DMS153 (cell line): ENCODE measurements around the gene BLNK.
A peak's percentile ranks its signal among the peaks of the same experiment; 100 is the strongest.
"Not testable (repeated sequence)": the region's sequence is repeated elsewhere in the genome, so short reads cannot be mapped to it uniquely, and the experiment has no call there.

ENCODE experiments used
- DNase-seq: peaks from one replicate; lab custom pipeline; 2025; lab: John Stamatoyannopoulos, UW

BLNK gene

DNA sequence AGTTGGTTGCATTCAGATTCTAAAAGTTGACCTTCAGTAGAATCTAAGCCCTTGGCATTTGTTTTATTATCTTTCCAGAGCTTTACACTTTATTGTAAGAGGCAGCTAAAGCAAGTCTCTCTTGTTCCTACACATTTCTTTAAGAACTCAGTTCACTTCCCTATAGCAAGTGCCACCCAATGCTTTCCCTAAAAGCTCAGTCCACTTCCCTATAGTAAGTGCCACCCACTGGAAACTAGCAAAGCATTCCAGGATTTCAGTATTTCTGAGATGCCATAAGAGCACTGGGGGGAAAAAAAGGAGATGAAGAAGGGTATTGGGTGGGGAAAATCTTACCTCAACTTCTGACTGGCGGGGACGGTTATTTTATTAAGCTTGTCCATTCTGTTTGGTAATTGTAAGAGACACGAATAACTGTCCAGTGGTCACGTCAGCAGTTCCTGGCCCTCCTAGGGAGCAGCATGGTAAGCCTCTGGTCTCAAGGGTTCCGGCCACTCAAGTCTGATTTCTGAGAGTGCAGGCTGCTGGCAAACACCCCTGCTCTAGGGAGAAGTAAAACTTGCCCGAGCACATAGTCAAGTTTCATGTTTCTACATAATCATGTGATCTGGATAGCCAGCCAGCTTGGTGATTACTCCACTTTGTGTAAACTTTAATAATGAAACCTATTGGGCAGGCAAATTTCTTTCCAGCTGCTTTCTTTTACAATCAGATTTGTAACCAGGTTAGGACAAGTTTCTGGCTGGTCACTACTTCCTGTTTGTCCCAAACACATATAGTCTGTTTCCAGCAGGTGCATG, at the start of gene BLNK:
TSS of gene BLNK (minus strand) at position 554 of the 800 bp plus-strand sequence. CDS start at position 383, 171 bp downstream.
- DNase-seq, result no peak

DNA sequence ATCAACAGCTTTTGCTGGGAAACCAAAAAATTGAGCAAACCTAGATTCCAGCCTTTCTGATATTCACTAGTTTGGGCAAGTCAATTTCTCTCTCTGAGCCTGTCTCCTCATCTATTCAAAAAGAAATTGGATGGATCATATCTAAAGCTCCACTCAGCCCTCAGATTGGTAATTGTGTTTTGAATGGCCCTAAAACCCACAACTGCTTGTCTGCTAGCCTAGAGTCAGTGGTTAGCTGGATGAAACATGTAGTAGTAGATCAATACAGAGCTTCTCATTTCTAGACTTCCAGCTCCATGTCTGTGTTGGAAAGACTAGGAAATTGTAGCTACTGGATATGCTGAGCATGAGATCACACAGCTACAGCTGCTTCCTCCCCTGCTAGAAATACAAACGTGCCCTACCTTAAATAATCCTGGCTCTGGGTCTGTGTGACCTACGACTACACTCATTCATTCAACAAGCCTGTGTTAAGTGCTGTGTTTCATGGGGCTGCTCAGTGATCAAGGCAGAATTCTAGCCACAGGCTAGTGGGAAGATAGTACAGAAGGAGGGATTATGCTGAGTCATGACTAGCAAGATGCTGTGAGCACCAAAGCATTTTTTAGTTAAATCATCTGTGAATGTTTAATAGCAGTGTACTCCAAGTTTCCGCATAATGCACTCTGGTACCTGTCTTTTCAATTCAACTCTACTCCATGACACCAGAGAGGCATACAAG, 48.5 kb upstream of the BLNK start:
- no peak for DNase-seq

DNA sequence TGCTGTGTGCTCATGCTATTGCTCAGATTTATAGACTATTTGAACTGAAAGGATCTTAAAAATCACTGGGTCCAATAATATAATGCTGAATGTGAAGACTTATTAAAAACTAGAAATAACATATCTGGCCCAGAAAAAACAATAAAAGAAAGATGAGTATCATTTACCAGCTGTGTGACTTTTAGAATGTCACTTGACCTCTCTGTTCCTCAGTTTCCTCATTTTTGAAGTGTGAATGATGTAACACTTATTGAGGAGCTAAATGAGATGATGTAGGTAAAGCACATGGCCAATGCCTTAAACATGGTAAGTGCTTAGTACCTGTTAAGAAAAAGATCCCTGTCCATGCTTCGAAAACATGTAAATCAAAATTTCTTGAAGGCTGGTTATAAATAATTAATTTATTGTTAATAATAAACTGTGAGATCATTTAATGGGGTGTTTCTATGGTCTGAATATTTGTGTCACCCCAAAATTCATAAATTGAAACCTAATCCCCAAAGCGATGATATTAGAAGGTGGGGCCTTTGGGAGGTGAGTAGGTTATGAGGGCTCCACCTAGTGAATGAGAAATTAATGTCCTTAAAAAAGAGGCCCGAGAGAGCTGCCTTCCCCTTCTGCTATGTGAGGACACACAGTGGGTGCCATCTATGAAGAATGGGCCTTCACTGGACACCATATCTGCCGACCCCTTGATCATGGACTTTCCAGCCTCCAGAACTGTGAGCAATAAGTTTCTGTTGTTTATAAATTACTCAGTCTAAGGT, 45.9 kb upstream of the BLNK start:
- DNase-seq, result no peak

DNA sequence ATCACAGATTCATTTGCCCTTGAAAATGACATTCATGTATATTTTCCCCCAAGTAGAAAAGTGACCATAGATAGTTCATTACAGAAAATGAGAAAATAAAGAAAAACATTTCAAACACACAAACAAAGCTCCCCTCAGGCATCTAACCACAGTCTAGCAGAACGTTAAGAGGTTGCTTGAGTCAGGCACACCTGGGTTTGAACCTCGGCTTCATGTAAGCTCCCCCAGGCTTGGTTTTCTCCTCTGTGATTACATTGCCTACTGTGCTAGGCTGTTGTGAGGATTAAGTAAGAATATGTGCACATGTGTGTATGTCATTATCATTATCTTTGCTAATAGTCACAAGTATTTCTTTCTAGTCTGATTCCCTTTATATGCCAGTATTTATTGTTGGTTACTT, 42.0 kb upstream of the BLNK start:
- no peak for DNase-seq

DNA sequence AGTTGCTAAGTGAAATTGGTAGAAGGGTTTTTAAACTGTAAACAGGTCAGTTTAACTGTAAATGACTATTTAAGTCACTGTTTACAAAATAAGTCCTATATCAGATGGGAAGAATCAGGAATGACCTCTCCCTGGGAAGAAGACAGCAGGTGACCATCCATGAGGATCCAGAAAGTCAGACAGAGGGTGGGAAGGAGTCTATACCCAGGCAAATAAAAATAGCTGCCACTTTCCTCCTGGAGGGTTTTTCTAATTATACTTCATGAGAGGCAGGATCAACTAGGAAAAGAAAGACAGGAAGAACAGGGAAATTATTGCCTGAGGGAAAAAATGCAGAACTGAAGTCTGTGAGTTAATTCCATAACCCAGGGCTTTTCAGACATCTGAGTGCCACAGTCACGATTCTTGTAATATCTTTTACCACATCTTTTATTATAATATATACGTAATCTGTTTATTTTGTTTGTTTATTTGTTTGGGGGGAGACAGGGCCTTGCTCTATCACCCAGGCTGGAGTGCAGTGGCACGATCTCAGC, 39.9 kb upstream of the BLNK start:
- no peak for DNase-seq

DNA sequence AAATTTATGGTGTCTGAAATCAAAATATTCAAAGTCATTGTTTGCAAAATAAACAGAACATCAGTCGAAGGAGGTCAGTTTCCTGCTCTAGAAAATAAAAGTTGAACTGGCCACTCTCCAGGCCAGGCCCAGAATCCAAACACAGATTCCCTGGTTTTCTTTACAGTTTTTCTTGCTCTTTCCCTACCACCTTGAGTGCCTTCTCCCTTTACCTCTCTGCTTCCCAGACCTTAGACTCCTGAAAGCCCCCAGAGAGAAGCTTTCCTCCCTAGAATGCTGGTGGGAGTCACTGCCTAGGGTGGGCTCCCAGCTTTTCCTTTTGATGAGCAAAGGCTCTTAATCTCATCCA, 38.9 kb upstream of the BLNK start:
- no peak for DNase-seq

DNA sequence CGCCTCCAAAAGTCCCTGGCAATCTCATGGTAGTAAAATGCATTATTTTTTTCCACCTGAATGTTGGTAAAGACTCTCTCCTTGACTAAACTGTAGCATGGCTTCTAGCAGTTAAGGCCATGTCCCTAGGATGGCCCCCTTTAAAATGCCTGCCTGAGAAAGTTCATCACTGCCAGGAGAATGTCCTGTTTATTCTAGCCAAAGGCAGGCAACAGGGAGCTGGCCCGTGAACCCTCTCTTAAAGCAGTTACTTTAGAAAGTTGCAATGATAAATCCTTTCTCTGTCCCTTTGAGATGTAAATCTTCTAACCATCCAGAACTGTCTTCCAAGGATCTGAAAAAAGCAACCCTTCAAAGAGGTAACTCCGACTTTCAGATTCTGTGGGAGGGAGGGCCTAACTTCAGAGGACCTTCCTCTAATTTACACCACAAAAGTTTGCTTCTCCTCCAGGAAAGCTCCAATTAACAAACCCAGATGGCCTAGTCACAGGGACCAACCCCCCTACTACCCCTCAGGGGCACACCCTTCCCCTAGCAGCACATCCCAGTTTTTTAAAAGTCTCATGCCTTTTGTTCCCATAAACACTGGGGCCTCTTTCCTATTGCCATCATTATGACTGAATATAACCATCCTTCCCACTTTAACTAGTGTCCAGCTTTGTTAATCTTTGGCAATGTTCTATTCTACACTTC, 38.4 kb upstream of the BLNK start:
- DNase-seq, result no peak

DNA sequence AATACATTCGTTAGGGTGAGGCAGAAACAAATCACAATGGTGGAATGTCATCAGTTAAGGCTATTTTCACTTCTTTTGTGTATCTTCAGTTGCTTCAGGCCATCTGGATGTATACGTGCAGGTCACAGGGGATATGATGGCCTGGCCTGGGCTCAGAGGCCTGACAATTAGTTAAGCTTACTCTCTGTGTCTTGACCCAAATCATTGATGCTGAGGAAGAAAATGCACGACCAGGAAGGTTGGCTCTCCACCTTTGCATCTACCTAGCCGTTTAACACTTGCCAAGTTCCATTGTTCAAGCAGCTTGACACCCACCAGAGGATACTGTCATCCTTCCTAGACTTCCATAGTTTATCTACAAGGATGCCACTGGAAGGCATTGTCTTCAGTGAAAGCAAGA, 37.5 kb upstream of the BLNK start:
- DNase-seq, result not testable (repeated sequence)

DNA sequence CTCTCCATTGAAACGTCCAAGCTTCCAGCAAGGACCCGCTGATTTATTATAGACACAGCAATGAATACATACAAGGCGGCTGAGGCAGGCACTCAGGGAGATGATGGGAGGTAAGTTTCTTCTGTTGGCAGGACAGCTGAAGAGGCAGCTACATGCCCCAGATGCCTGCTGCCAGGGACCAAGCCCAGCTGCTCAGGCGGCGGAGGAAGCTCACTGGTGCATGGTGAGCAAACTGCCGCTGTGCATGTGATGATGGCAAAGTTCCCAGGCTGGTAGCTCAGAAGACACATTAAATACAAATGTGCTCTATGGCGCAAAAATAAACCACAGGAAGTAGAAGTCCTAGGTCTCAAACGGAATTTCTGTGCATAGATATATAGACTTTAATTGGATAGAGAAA, 35.1 kb upstream of the BLNK start:
- DNase-seq, result no peak

DNA sequence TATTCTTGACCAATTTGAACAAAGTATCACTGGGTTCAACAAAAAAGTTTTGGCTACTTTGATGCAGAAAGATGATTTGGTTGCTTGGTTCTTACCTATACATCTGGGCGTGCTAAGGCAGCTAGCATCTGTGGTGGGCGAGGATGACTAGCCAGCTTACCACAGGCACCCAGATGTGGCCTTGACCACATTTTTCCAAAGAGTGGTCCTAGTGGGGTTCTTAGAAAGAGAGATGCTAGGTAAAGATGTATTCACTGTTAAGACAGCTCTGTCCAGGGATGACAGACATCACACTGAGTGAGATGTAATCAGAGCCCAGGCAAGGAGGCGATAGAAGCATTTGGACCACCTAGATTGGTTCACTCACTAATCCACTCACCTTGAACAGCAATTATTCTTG, 33.6 kb upstream of the BLNK start:
- no peak for DNase-seq

DNA sequence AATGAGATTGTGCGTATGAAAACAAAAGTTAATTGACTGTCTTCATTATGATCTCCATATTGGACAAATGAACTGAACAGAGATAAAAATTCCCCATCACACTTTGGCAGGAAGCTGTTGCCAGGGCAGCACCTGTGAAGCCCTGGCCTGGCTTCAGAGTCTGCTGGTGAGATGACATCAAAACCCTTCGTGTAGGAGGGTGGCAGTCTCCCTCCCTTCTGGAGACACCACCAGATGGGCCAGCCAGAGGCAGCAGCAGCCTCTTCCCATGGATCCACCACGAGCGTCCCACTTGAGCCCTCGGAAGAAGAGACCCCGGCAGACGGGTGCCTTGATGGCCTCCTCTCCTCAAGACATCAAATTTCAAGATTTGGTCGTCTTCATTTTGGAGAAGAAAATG, 32.9 kb upstream of the BLNK start, which contains the start of gene DNTT:
TSS of gene DNTT (plus strand) at position 205 of the 400 bp plus-strand sequence. CDS start at position 269, 64 bp downstream.
- DNase-seq, result no peak

DNA sequence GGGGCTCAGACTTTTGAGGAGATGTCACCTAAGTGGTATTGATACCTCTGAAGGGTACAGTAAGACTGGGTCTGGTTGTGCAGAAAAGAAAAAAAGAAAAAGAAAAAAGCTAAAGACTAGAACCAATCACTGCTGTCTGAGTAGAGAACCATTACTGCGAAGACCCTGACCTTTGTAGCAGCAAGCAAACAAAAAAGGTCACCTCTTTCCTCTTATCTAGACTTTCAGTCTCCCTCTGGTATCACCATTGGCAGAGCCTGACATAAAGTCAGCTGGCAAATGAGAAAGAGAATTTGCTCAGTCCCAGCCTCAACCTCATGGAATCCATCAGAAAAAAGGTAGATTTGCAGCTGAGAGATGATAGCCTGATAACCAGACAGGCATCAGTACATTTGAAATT, 30.2 kb upstream of the BLNK start:
- DNase-seq, result no peak

DNA sequence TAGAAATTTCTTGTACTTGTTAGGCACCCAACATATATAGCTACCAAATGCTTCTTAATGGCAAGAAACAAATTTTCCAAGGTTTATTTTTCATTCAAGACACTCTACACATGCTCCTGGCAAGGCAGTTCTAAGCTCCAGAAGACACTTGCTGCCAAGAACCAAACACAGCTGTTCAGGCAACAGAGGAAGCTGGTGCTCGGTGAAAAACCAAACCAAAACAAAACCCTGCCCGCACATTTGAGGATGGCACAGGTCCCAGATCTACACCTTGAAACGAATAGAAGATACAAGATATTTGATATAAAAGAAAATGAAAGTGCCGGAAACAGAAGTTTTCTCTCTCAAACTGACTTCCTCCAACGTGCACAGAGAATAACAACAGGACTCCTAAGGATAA, 28.0 kb upstream of the BLNK start:
- DNase-seq, result no peak

DNA sequence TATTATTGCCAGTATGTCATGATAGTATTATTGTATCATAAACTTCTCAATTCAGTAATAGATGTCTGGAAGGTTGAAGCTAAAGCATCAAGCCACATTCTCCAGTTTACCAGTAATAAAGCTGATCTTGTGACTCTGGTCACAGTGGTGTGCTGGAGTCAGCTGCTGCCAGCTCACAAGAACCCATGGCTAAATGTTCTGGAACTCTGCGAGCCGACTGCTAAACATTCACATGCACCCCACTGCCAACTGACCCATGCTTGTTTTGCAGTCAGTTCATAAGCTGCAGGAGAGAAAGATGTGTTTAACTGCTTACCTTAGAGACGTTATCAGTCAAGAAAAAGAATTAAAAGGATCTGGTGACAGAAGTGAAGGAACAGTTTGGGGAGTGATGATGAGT, 27.0 kb upstream of the BLNK start:
- DNase-seq, result no peak

DNA sequence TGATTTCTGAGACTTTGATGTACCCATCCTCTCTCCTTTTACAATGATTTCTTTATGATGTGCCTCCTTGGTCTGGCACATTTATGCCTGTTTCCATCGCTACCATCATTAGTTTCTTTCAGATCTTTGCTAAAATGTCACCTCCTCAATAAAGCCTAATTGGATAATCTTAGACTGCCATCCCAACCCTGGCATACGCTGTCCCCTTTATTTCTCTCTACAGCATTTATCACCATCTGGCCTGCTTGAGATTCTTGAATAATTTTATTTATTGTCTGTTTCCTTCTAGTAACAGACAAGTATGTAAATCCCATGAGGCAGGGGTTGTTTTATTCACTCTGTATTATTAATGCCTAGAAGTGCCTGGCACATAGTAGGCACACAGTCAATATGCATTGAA, 26.1 kb upstream of the BLNK start:
- DNase-seq, result no peak

DNA sequence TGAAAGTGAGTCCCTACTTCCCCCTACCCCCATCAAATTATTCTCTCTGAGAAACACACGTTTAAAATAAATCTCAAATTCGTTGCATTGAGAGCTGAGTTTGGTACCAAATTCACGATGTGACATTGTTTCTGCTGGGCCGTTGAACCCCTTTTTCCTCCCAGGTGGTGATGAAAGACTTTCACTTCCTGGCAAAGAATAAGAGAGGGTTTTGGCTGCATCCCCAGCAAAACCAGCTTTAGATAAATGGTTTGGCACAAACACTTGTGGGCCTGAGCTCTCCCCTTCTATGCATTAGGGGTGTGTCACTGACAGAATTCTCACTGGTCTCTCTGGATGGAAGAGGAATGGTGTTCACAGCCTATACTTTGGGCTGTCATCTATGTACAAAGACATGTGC, 24.1 kb upstream of the BLNK start:
- DNase-seq, result no peak

DNA sequence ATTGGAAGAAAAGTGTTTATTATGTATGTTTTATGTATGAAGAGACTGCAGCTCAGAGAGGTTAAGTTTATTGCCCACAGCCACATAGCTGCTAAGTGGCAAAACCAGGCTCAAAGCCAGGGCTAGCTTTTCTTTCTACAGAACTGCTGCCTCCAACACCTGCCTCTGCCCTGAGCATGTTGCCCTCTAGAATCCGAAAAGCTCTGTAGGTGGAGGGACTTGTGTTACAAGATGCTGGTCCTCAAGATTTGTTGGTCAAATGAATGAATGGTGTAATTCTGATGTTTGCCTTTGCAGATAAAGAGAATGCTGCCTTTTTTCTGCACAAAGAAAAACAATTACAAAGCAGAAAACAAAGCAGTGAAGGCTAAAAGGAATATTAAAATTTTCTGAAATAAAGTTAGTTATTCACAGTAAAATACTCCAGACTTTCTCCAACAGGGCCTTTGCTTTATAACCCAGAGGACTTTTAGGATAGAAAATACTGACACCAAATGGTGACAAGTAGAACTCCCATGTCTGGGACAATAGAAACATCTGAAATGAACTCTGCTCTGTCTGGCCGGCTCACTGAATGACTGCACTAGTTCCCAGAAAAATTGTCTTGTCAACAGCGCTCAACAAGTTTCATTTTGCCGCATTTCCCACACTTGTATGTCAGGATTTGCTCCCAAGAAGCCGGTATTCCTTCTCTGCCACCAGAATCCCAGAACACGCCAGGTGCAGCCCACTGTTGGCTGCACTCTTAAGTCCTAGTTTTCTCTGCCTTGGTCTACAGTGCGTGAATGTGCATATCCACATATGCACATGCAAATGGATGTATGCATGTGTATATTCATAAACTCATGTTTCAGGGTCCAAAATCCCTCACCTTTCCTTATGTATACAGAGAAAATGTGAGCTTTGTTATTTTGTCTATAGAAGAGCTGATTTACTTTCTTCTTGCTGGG, 21.9 kb upstream of the BLNK start:
- DNase-seq, result peak; percentile 21

DNA sequence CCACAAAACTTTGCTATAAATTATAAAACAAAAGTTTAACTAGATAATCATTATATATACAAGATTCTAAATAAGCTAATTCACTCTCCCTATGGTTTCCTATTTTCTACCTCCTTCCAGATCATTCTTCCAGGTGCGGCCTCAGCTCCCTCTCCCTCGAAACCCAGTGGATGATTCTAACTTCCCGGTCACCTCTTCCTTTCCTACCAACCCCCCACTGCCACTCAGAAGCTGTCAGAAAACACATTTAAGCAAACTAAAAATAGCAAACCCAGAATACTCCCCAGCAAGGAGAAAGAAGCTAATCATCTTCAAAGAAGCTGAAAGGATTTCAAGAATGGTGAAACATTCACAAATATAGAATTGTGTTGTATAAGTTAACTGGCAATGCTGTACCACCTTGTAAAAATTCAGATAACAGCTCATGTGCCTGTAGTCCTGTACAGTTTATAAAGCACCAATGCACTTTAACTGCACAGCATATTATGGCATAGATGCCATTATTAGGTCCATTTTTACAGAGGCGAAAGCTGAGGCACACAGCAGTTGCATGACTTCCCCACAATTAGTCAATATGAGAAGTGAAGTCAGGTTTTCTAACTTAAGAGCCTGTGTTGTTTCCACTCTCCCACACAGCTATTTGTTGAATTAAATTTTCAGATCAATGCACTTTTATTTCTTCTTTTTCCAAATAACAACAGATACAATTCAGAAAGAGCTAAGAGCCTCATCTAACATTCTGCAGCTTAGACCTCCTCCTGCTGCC, 19.2 kb upstream of the BLNK start:
- DNase-seq, result no peak

DNA sequence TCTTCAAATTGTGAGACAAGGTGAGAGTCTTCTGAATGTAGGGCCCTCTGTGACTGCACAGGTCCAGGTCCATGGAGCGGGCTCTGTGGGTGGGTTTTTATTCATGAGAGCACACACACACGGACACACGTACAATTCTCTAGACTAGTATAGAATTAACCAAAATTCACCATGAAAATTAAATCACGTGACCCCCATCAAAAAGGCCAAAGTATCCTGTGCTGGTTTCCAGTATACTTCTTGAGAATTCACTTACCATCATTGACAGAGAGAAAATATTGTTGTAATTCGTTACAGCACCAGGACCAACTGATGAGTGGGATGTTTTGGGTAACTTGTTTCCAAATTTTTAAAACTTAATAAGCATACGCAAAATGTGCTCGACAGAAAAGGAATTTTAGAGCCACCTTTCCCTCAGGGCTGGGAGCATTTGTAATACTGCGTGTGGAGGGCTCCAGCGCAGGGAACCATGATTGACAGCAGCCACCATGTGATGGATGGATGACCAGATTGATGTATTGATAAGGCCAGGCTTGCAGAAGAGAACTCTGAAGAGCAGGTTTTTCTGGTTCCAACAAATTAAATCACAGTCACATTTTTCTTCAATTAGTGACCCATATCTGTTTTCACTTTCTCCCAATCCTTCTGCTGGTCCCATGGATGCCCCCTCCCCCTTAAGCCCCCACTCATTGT, 18.0 kb upstream of the BLNK start:
- no peak for DNase-seq
